Chondrocyte (in vitro differentiated cells): ENCODE measurements around the gene ARHGAP5. TPM values are rescaled to one million over a fixed set of nuclear protein-coding genes. Genes with fewer than 3 reads are reported as not detected.
A peak's percentile ranks its signal among the peaks of the same experiment; 100 is the strongest.

Experiments used
- DNase-seq: peaks from one replicate; pipeline ENCODE4 v3.0.0; 2021; ENCODE audit warnings: mixed read lengths, low spot score
- H3K27ac Mint-ChIP-seq: one replicate; pipeline ENCODE4 v1.8.0; 2021; ENCODE audit warnings: mild to moderate bottlenecking, moderate library complexity, mixed read lengths; ENCODE audit not compliant: unreplicated experiment
- H3K27me3 Mint-ChIP-seq: 2 replicates; pipeline ENCODE4 v1.8.0; 2021; ENCODE audit warnings: low read depth, mixed read lengths
- H3K36me3 Mint-ChIP-seq: 2 replicates; pipeline ENCODE4 v1.8.0; 2021; ENCODE audit warnings: low read depth, mixed read lengths
- H3K4me1 Mint-ChIP-seq: 2 replicates; pipeline ENCODE4 v1.8.0; 2021; ENCODE audit warnings: low read depth, mild to moderate bottlenecking, mixed read lengths
- H3K4me3 Mint-ChIP-seq: one replicate; pipeline ENCODE4 v1.8.0; 2021; ENCODE audit warnings: mild to moderate bottlenecking, moderate library complexity, mixed read lengths; ENCODE audit not compliant: unreplicated experiment
- H3K9me3 Mint-ChIP-seq: 2 replicates; pipeline ENCODE4 v1.8.0; 2021; ENCODE audit warnings: low read depth, mixed read lengths
- total RNA-seq: library from RNA; stranded (reverse); gene quantifications from 3 replicates; pipeline ENCODE4 v1.2.1, GENCODE V29; 2021
- TF ChIP-seq, protein P1 (sequence below): fragments of 200-600 bp; sonication (generic); IDR thresholded peaks from 2 replicates; pipeline ENCODE4 v1.5.0; 2021; ENCODE audit warnings: antibody characterized with exemption, mild to moderate bottlenecking, moderate library complexity

Gene ARHGAP5
- total RNA-seq, 1 donor from 2014 or later, result 82.8 TPM

DNA sequence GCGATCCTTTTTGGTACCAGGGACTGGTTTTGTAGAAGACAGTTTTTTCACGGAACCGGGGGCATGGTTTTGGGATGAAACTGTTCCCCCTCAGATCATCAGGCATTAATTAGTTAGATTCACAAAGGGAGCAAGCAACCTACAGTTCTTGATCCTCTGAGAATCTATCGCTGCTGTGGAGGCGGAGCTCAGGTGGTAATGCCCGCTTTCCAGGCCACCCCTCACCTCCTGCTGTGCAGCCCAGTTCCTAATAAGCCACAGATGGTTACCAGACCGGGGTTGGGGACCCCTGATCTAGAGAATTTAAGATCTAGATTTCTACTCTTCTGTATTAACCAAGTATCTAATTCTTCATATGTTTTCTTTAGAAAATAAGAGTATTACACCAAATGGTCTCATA is 4.8 kb downstream of the ARHGAP5 start:
- DNase-seq, result no peak
- peaks cover 63% of the 10 kb centered on the region for H3K4me1 Mint-ChIP-seq
- H3K4me3 Mint-ChIP-seq, result no peak overlapping the region
- no peak overlapping the region for H3K27ac Mint-ChIP-seq
- no peaks in the 10 kb centered on the region for H3K27me3 Mint-ChIP-seq
- no peaks in the 10 kb centered on the region for H3K36me3 Mint-ChIP-seq
- TF ChIP-seq, protein P1, sequence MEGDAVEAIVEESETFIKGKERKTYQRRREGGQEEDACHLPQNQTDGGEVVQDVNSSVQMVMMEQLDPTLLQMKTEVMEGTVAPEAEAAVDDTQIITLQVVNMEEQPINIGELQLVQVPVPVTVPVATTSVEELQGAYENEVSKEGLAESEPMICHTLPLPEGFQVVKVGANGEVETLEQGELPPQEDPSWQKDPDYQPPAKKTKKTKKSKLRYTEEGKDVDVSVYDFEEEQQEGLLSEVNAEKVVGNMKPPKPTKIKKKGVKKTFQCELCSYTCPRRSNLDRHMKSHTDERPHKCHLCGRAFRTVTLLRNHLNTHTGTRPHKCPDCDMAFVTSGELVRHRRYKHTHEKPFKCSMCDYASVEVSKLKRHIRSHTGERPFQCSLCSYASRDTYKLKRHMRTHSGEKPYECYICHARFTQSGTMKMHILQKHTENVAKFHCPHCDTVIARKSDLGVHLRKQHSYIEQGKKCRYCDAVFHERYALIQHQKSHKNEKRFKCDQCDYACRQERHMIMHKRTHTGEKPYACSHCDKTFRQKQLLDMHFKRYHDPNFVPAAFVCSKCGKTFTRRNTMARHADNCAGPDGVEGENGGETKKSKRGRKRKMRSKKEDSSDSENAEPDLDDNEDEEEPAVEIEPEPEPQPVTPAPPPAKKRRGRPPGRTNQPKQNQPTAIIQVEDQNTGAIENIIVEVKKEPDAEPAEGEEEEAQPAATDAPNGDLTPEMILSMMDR, result no peak
- H3K9me3 Mint-ChIP-seq, result no peaks in the 10 kb centered on the region

DNA sequence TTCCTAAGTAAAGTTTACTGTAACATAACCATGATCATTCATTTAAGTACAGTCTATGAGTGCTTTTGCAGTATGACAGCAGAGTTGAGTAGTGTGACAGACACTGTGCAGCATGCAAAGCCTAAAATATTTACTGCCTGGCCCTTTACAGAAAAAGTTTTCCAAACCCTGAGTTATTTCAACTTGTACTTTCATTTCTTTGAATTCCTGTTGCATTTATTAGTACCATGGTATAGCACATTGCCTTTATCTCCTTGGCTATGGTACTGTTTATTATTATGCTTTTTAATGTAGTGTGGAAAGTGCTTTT is 6.2 kb downstream of the ARHGAP5 start:
- Mint-ChIP-seq H3K4me1 (peaks cover 74% of the 10 kb centered on the region), H3K4me3 (no peak overlapping the region), H3K36me3 (no peaks in the 10 kb centered on the region), H3K9me3 (no peaks in the 10 kb centered on the region), H3K27me3 (no peaks in the 10 kb centered on the region), H3K27ac (no peak overlapping the region)
- no peak for DNase-seq
- TF ChIP-seq, protein P1, result no peak

DNA sequence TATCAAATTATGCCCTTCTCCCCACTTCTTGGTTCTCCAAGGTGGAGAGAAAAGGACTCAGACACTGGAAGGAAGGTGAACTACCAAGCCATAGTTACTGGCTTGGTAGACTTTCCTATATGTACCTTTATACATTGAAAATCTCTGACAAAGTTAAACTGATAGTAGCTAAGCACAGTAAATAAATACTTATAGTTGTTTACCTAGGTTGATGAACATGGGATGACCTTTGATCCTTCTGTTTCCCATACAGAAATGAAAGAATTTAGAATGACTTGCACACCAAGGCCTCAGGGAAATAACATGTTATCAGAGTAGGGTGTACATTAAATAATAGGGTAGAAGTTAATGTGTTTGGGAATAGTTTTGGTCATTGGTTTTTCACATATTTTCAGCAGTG is 6.7 kb downstream of the ARHGAP5 start:
- peaks cover 73% of the 10 kb centered on the region for H3K4me1 Mint-ChIP-seq

DNA sequence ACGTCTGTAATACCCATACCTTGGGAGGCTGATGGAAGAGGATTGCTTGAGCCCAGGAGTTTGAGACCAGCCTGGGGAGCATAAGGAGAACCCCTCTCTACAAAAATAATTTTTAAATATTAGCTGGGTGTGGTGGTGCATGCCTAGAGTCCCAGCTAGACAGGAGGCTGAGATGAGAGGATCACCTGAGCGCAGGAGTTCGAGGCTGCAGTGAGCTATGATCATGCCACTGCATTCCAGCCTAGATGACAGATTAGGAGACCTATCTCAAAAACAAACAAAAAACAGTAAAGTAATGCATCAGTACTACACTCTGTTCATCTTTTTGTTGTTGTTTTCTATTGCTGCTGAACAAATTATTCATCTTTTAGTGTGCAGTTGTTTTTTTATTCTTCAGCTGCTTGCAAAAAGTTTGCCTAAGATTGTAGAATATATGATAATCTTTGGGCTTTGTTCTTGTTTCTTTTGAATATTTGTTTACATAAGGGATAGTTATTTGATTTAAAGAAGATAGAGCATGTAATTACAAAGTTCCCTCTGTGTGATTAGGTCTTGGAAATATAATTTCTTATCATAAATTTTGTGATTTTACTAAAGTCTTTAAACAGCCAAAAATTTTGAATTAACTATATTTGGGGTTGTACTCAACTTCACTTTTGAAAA is 8.2 kb downstream of the ARHGAP5 start:
- no peaks in the 10 kb centered on the region for H3K27me3 Mint-ChIP-seq
- H3K36me3 Mint-ChIP-seq, result no peaks in the 10 kb centered on the region
- no peak overlapping the region for H3K27ac Mint-ChIP-seq
- DNase-seq, result no peak
- TF ChIP-seq, protein P1, result no peak
- H3K4me3 Mint-ChIP-seq, result no peak overlapping the region
- peaks cover 65% of the 10 kb centered on the region for H3K4me1 Mint-ChIP-seq
- no peaks in the 10 kb centered on the region for H3K9me3 Mint-ChIP-seq

More for the DNA sequence above, 6.7 kb downstream of the ARHGAP5 start:
- Mint-ChIP-seq H3K9me3 (no peaks in the 10 kb centered on the region), H3K4me3 (no peak overlapping the region), H3K27ac (no peak overlapping the region), H3K36me3 (no peaks in the 10 kb centered on the region), H3K27me3 (no peaks in the 10 kb centered on the region)
- TF ChIP-seq, protein P1, result no peak
- no peak for DNase-seq

DNA sequence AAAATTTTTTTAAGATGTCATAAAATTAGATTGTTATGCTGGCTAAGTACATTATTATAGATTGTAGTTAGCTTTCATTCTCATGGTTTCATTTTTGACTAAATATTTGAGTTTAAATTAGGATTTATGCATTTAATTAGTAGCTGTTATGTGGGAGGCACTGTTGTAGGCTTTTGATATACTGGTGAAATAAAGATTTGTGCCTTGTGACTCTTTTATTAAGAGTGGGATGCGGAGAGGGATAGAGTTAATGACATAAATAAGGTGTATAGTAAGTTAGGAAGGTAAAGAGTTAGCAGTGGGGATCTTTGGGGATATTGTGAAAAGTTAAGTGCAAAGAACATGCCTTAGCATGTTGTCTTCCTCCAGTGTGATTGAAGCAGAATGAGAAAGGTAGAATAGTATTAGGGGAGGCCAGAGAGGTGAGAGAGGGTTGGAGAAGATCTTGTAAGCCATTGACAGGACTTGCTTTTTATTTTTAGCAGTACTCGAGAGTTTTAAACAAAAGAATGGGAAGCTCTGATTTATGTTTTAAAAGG is 8.8 kb downstream of the ARHGAP5 start:
- Mint-ChIP-seq H3K4me1 (peaks cover 59% of the 10 kb centered on the region), H3K9me3 (no peaks in the 10 kb centered on the region), H3K27me3 (no peaks in the 10 kb centered on the region), H3K4me3 (no peak overlapping the region), H3K36me3 (peaks cover 4% of the 10 kb centered on the region), H3K27ac (peak overlapping the region; percentile 13)
- no peak for DNase-seq
- TF ChIP-seq, protein P1, result no peak
